Measurements from ENCODE around the gene IMMP2L. TPM values are rescaled to one million over a fixed set of nuclear protein-coding genes. Genes with fewer than 3 reads are reported as not detected.

The IMMP2L gene
- total RNA-seq, 1 experiment from 2014 or later, result 8.6 TPM

- Histone ChIP-seq H2AFZ (ENCODE audit: low read length) (no peak overlapping the region), H3K4me1 (ENCODE audit: insufficient read depth, low read length) (peaks cover 33% of the 10 kb centered on the region), H3K9me3 (ENCODE audit: low read length) (no peaks in the 10 kb centered on the region), H3K4me3 (ENCODE audit: low read length) (no peak overlapping the region; the same call in 1 of the 2 replicates), H3K9ac (ENCODE audit: low read length) (peak overlapping the region; percentile 78), H4K20me1 (ENCODE audit: low read length) (no peaks in the 10 kb centered on the region), H3K4me2 (ENCODE audit: low read length) (peak overlapping the region; percentile 53), H3F3A (ENCODE audit: low read length, unreplicated experiment) (peaks cover 3% of the 10 kb centered on the region), H3K36me3 (ENCODE audit: low read depth, low read length) (no peaks in the 10 kb centered on the region), H3K27me3 (ENCODE audit: low read length) (no peaks in the 10 kb centered on the region), H3K9me2 (replicated peaks; ENCODE audit: low read length) (no peaks in the 10 kb centered on the region), H3K27ac (ENCODE audit: low read length) (peak overlapping the region; percentile 95), H3K79me2 (ENCODE audit: low read length) (0 out of 2 replicates have a peak, but pooled peaks cover 5% of the 10 kb centered on the region)
- POLR2A ChIA-PET (ENCODE audit: unreplicated experiment), result no interaction called here
- peak; percentile 73 for ATAC-seq
- no peak for TF ChIP-seq CTCF (conservative IDR thresholded peaks at IDR 0.05; ENCODE audit: low read depth, low read length)
- TF ChIP-seq EZH2 (IDR thresholded peaks at IDR 0.05; ENCODE audit: low read length, unreplicated experiment), result no peak
- TF ChIP-seq EZH2phosphoT487 (IDR thresholded peaks at IDR 0.05; ENCODE audit: borderline replicate concordance, low read length), result no peak
- intact Hi-C loops (cut with micrococcal nuclease), result loop anchor here (2.0 to 5.0 kb wide), 2 partner anchors 13 to 32 kb away; no protein-coding TSS in a partner anchor
- CTCF ChIA-PET, result no interaction called here
- peak; percentile 83 for DNase-seq
- BruUV-seq (replicated peaks), result TSS peak; percentile 79
Measured at GRCh38 chr7:111529507-111530355, 32.6 kb downstream of the IMMP2L start.

- TF ChIP-seq EZH2 (IDR thresholded peaks at IDR 0.05; ENCODE audit: low read length, unreplicated experiment) (no peak), CTCF (conservative IDR thresholded peaks at IDR 0.05; ENCODE audit: low read depth, low read length) (no peak), EZH2phosphoT487 (IDR thresholded peaks at IDR 0.05; ENCODE audit: borderline replicate concordance, low read length) (no peak)
- Histone ChIP-seq H3K9me3 (ENCODE audit: low read length) (no peaks in the 10 kb centered on the region), H2AFZ (ENCODE audit: low read length) (no peak overlapping the region), H3K36me3 (ENCODE audit: low read depth, low read length) (no peaks in the 10 kb centered on the region), H3F3A (ENCODE audit: low read length, unreplicated experiment) (peaks cover 3% of the 10 kb centered on the region), H3K4me1 (ENCODE audit: insufficient read depth, low read length) (peaks cover 33% of the 10 kb centered on the region), H3K4me3 (ENCODE audit: low read length) (no peak overlapping the region), H4K20me1 (ENCODE audit: low read length) (no peaks in the 10 kb centered on the region), H3K79me2 (ENCODE audit: low read length) (0 out of 2 replicates have a peak, but pooled peaks cover 5% of the 10 kb centered on the region), H3K27ac (ENCODE audit: low read length) (peak overlapping the region; percentile 95), H3K9ac (ENCODE audit: low read length) (peak overlapping the region; percentile 74), H3K4me2 (ENCODE audit: low read length) (no peak overlapping the region), H3K27me3 (ENCODE audit: low read length) (no peaks in the 10 kb centered on the region), H3K9me2 (replicated peaks; ENCODE audit: low read length) (no peaks in the 10 kb centered on the region)
- intact Hi-C loops (cut with micrococcal nuclease), result loop anchor here (2.0 kb wide), 1 partner anchor 14 kb away; no protein-coding TSS in a partner anchor
- BruUV-seq (replicated peaks), result no TSS peak
- DNase-seq (no peak), ATAC-seq (no peak)
- ChIA-PET CTCF (no interaction called here), POLR2A (ENCODE audit: unreplicated experiment) (interaction anchor here (0.6 kb wide), 1 partner anchor 34 kb away, joined by 8 read pairs; the partner anchor contains the start of gene IMMP2L)
Measured at GRCh38 chr7:111528331-111528730, 34.0 kb downstream of the IMMP2L start.
